Measurements from ENCODE around the gene LPGAT1. TPM values are rescaled to one million over a fixed set of nuclear protein-coding genes. Genes with fewer than 3 reads are reported as not detected.

LPGAT1 gene
- total and polyA plus RNA-seq, 2 of the 13 experiments (the other 11 are each of a cell fraction or from before 2014, with no cell fraction given), result 12.1 to 48.3 TPM

GRCh38 chr1:211731456-211732292 is 98.9 kb downstream of the LPGAT1 start:
- DNase-seq (ENCODE audit: low spot score) (no peak), FAIRE-seq (no peak), ATAC-seq (no peak)
- peaks cover 26% of the 10 kb centered on the region for H3K4me1 ChIP-seq (ENCODE audit: insufficient read depth, low read length)
- no peaks in the 10 kb centered on the region for H3K9me3 ChIP-seq (ENCODE audit: low read length)
- intact Hi-C loops (cut with micrococcal nuclease; ENCODE audit: unreplicated experiment) (no loop called here), in situ Hi-C loops (cut with HindIII; ENCODE audit: extremely low pct_ligation_motif_present, low pct_unique_long_range_greater_than_20kb) (no loop called here)
- no TSS peak for BruUV-seq (replicated peaks)
- CTCF ChIA-PET (ENCODE audit: low intra/inter-chr PET ratio, low total read pairs), result no interaction called here
- no peak overlapping the region for H3K4me3 ChIP-seq (replicated peaks in 1 of 3; ENCODE audit: insufficient read depth in 1 of 3, low read depth in 2 of 3, low read length in 3 of 3)
- no peak overlapping the region for H3K27ac ChIP-seq (ENCODE audit: extremely low read length, insufficient read depth, low read length)
- H2AFZ ChIP-seq (ENCODE audit: low read length), result no peak overlapping the region
- peaks cover 0 to 35% of the 10 kb centered on the region in 2 experiments; a peak in 4 of 5 replicates for H3K27me3 ChIP-seq (ENCODE audit: control insufficient read depth in 1 of 2, insufficient read depth in 2 of 2, low read length in 2 of 2)
- H3K4me2 ChIP-seq (ENCODE audit: low read depth, low read length), result no peak overlapping the region
- no peaks in the 10 kb centered on the region for H4K20me1 ChIP-seq (ENCODE audit: insufficient read depth, low read length)
- H3K36me3 ChIP-seq (replicated peaks in 1 of 2; ENCODE audit: control insufficient read depth in 1 of 2, insufficient read depth in 2 of 2, low read length in 2 of 2), result no peaks in the 10 kb centered on the region
- no peak overlapping the region for H3K9ac ChIP-seq (ENCODE audit: insufficient read depth, low read depth, low read length)
- WGBS (ENCODE audit: low lambda C conversion rate), result 18% methylated on average over 3 of the region's 5 CpGs
- POLR2A ChIA-PET, result no interaction called here
- H3K79me2 ChIP-seq (ENCODE audit: insufficient read depth, low read length), result no peaks in the 10 kb centered on the region
- peak; percentile 33; the same call in 1 of the 2 replicates for TF ChIP-seq NFE2L2 (IDR thresholded peaks at IDR 0.05; ENCODE audit: low read length)
- no peak for TF ChIP-seq HNF4A (CRISPR knock-in tag; IDR thresholded peaks at IDR 0.05)

GRCh38 chr1:211730347-211730746 is 100.2 kb downstream of the LPGAT1 start:
- Histone ChIP-seq H3K4me2 (ENCODE audit: low read depth, low read length) (no peak overlapping the region), H3K27me3 (ENCODE audit: control insufficient read depth in 1 of 2, insufficient read depth in 2 of 2, low read length in 2 of 2) (peaks cover 0 to 23% of the 10 kb centered on the region in 2 experiments; a peak in 4 of 5 replicates), H3K9me3 (ENCODE audit: low read length) (no peaks in the 10 kb centered on the region), H3K27ac (ENCODE audit: extremely low read length, insufficient read depth, low read length) (no peak overlapping the region), H4K20me1 (ENCODE audit: insufficient read depth, low read length) (no peaks in the 10 kb centered on the region), H3K4me1 (ENCODE audit: insufficient read depth, low read length) (peaks cover 14% of the 10 kb centered on the region), H3K4me3 (replicated peaks in 1 of 3; ENCODE audit: insufficient read depth in 1 of 3, low read depth in 2 of 3, low read length in 3 of 3) (no peak overlapping the region), H3K79me2 (ENCODE audit: insufficient read depth, low read length) (no peaks in the 10 kb centered on the region), H2AFZ (ENCODE audit: low read length) (no peak overlapping the region), H3K36me3 (replicated peaks in 1 of 2; ENCODE audit: control insufficient read depth in 1 of 2, insufficient read depth in 2 of 2, low read length in 2 of 2) (no peaks in the 10 kb centered on the region), H3K9ac (ENCODE audit: insufficient read depth, low read depth, low read length) (no peak overlapping the region)
- ATAC-seq (no peak), FAIRE-seq (no peak), DNase-seq (ENCODE audit: low spot score) (no peak)
- CTCF ChIA-PET (ENCODE audit: low intra/inter-chr PET ratio, low total read pairs), result no interaction called here
- POLR2A ChIA-PET, result no interaction called here
- intact Hi-C loops (cut with micrococcal nuclease; ENCODE audit: unreplicated experiment) (no loop called here), in situ Hi-C loops (cut with HindIII; ENCODE audit: extremely low pct_ligation_motif_present, low pct_unique_long_range_greater_than_20kb) (no loop called here)
- BruUV-seq (replicated peaks), result no TSS peak
- WGBS (ENCODE audit: low lambda C conversion rate), result 8% methylated on average over 3 of the region's 4 CpGs
- TF ChIP-seq XBP1 (CRISPR knock-in tag; IDR thresholded peaks at IDR 0.05) (no peak), JUNB (CRISPR knock-in tag; IDR thresholded peaks at IDR 0.05; ENCODE audit: borderline replicate concordance) (no peak), MNT (IDR thresholded peaks at IDR 0.05) (no peak), THAP7 (CRISPR knock-in tag; IDR thresholded peaks at IDR 0.05) (no peak), SP2 (CRISPR knock-in tag; IDR thresholded peaks at IDR 0.05) (no peak), ZNF280B (CRISPR knock-in tag; IDR thresholded peaks at IDR 0.05; ENCODE audit: borderline replicate concordance) (no peak), GATAD2A (CRISPR knock-in tag; IDR thresholded peaks at IDR 0.05) (no peak), GMEB2 (CRISPR knock-in tag; IDR thresholded peaks at IDR 0.05; ENCODE audit: low read depth) (no peak), FLYWCH1 (CRISPR knock-in tag; IDR thresholded peaks at IDR 0.05) (no peak), SMARCE1 (IDR thresholded peaks at IDR 0.05; ENCODE audit: borderline replicate concordance) (no peak)

All from HepG2 (cell line).